SK-N-MC (cell line): ENCODE data around the gene FLNB.

Experiments used
- DNase-seq: peaks from one replicate; pipeline ENCODE4 v3.0.0-alpha.2; 2011; ENCODE audit warnings: low read depth, low spot score
- H3K27ac ChIP-seq: fragments of 200-600 bp; sonication (generic); 2 replicates; pipeline ENCODE4 v1.5.1; 2016; ENCODE audit warnings: mixed run types
- H3K36me3 ChIP-seq: fragments of 200-600 bp; sonication (generic); 2 replicates; pipeline ENCODE4 v1.6.1; 2017; ENCODE audit warnings: antibody characterized with exemption, low read length, mixed read lengths; ENCODE audit not compliant: insufficient read depth
- H3K4me3 ChIP-seq: fragments of 200-600 bp; sonication (generic); 2 replicates; pipeline ENCODE4 v1.5.1; 2016
- H3K9ac ChIP-seq: fragments of 200-600 bp; sonication (generic); 2 replicates; pipeline ENCODE4 v1.8.0; 2017; ENCODE audit warnings: mixed run types, mixed read lengths; ENCODE audit not compliant: insufficient read length
- H3K9me3 ChIP-seq: fragments of 200-600 bp; sonication (generic); 2 replicates; pipeline ENCODE4 v1.6.1; 2017; ENCODE audit warnings: low read depth, mild to moderate bottlenecking, antibody characterized with exemption, low read length, moderate library complexity, mixed read lengths
- EZH2 ChIP-seq: fragments of 200-600 bp; sonication (generic); IDR thresholded peaks from one replicate; pipeline ENCODE4 v1.6.1; 2017; ENCODE audit warnings: antibody characterized with exemption
- FOXP2 ChIP-seq: optimal IDR thresholded peaks from 2 replicates; pipeline ENCODE3; 2011; ENCODE audit warnings: mild to moderate bottlenecking, moderate library complexity; ENCODE audit not compliant: insufficient read depth; ENCODE audit errors: extremely low read length, control extremely low read depth
- POLR2AphosphoS5 ChIP-seq: IDR thresholded peaks from 2 replicates; pipeline ENCODE4 v1.6.1; 2012; ENCODE audit warnings: mild to moderate bottlenecking, low read depth, low read length, borderline replicate concordance

The FLNB gene

DNA sequence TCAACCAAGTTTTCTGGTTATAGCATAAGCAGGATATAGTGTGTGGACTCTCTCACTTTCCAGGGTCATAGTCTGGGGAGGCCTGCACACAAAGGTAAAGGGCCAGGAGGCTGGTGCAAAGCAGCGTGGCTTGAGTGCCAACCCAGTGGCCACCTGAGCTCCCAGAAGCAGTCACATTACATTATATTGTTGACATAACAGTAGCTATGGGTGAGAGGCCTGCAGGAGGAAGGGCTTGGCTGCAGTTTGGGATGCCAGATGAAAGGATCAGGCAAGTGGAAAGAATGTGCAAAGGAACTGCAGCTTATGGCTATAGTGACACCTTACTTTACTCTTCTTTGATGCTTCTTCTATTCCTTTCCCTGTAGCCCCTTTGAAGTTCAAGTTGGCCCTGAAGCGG is 96.5 kb downstream of the FLNB start:
- Histone ChIP-seq H3K9me3 (no peaks in the 10 kb centered on the region), H3K9ac (no peak overlapping the region), H3K4me3 (no peak overlapping the region), H3K27ac (no peak overlapping the region), H3K36me3 (peaks cover 11% of the 10 kb centered on the region; the same call in 1 of the 2 replicates)
- TF ChIP-seq POLR2AphosphoS5: no peak
- no peak for TF ChIP-seq FOXP2
- no peak for TF ChIP-seq EZH2
- DNase-seq: no peak

DNA sequence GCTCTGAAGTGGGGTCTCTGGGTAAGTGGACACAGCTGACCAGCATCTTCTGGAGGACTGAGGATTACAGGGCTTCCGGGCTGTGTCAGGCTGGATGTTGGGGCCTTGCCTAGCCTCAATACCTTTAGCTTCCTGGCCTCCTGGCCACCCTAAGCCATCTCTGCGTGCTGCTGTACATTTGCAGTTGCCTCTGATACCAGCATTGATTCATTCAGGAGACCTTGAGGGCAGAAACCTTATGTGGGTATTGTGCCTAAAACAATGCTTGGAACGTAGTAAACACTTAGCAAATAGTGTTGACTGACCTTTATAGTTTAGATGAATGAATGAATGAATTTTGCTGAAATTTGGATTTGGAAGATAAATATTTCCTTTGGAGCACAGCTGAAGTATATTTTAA is 97.0 kb downstream of the FLNB start:
- DNase-seq: no peak
- Histone ChIP-seq H3K9ac (no peak overlapping the region), H3K27ac (no peak overlapping the region), H3K4me3 (no peak overlapping the region), H3K9me3 (no peaks in the 10 kb centered on the region), H3K36me3 (peaks cover 11% of the 10 kb centered on the region; the same call in 1 of the 2 replicates)
- TF ChIP-seq EZH2 (no peak), FOXP2 (no peak), POLR2AphosphoS5 (no peak)

DNA sequence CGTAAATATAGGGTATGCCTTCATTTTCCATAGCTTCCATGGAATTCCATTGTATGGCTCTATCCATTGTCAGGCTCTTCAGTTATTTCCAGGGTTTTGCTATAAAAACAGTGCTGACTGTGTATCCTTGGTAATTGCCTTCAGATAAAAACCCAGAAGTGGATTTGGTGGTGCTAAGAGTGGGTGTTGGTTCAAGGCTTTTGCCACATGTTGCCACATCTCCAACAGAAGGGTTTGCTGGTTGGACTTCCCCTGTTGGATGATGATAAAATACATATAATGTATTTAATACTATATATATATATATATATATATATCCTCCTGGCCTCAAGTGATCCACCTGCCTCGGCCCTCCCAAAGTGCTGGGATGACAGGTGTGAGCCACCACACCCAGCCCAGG is 97.8 kb downstream of the FLNB start:
- no peak for DNase-seq
- Histone ChIP-seq H3K9me3 (no peaks in the 10 kb centered on the region), H3K9ac (no peak overlapping the region), H3K4me3 (no peak overlapping the region), H3K27ac (no peak overlapping the region), H3K36me3 (peaks cover 11% of the 10 kb centered on the region; the same call in 1 of the 2 replicates)
- TF ChIP-seq POLR2AphosphoS5 (no peak), FOXP2 (no peak), EZH2 (no peak)

DNA sequence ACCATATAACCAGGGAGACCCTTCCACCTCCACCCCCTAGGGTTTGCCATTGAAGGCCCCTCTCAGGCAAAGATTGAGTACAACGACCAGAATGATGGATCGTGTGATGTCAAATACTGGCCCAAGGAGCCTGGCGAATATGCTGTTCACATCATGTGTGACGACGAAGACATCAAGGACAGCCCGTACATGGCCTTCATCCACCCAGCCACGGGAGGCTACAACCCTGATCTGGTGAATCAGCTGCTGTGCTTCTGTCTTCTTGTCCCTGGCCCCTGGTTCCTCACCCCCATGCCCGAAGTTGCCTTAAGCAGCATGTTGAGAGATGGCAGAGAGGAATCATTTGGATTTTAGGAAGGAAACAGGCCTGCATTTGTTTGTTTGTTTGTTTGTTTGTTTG is 98.4 kb downstream of the FLNB start:
- no peak for DNase-seq
- H3K4me3 ChIP-seq: no peak overlapping the region
- H3K9ac ChIP-seq: no peak overlapping the region
- no peaks in the 10 kb centered on the region for H3K9me3 ChIP-seq
- peaks cover 8% of the 10 kb centered on the region; the same call in 1 of the 2 replicates for H3K36me3 ChIP-seq
- H3K27ac ChIP-seq: no peak overlapping the region
- no peak for TF ChIP-seq POLR2AphosphoS5
- no peak for TF ChIP-seq FOXP2
- TF ChIP-seq EZH2: no peak

DNA sequence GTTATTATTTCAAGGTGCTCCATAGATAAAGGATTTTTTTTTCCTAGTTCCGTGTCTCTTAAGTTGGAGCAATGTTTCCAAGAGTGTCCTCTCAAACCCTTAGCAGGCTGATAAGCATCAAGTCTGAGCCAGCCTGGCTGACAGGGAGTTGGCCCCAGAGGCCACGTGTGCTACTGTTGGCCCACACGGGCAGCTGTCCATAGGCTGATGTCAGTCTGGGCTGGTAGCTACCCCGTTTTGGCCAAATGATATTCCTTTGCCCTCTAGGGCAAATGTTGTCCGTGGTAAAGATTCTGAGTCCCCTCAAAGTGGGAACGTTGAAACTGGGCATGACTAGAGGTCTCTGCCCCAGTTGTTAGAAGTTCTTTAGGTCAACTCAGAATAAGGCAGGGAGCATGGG is 99.4 kb downstream of the FLNB start:
- H3K36me3 ChIP-seq: peaks cover 8% of the 10 kb centered on the region; the same call in 1 of the 2 replicates
- H3K4me3 ChIP-seq: no peak overlapping the region
- no peak overlapping the region for H3K9ac ChIP-seq
- H3K27ac ChIP-seq: no peak overlapping the region
- H3K9me3 ChIP-seq: no peaks in the 10 kb centered on the region
- DNase-seq: no peak
- TF ChIP-seq EZH2: no peak
- no peak for TF ChIP-seq FOXP2
- no peak for TF ChIP-seq POLR2AphosphoS5

DNA sequence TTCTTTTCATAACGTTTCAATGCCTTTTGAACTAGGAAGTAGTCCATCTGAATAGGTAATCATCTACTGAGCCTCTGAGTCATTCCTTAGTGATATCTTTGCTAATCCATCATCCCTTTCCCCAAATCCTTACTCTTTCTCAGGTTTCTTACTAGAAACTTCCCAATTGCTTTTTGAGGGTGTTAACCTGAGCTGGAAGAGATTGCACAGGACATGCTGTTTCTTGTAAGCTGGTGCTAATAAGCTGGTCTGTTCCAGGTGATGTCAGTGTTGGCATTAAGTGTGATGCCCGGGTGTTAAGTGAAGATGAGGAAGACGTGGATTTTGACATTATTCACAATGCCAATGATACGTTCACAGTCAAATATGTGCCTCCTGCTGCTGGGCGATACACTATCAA is 101.5 kb downstream of the FLNB start:
- Histone ChIP-seq H3K9ac (no peak overlapping the region), H3K4me3 (no peak overlapping the region), H3K36me3 (peaks cover 8% of the 10 kb centered on the region; the same call in 1 of the 2 replicates), H3K9me3 (no peaks in the 10 kb centered on the region), H3K27ac (no peak overlapping the region)
- no peak for DNase-seq
- no peak for TF ChIP-seq POLR2AphosphoS5
- TF ChIP-seq FOXP2: no peak

DNA sequence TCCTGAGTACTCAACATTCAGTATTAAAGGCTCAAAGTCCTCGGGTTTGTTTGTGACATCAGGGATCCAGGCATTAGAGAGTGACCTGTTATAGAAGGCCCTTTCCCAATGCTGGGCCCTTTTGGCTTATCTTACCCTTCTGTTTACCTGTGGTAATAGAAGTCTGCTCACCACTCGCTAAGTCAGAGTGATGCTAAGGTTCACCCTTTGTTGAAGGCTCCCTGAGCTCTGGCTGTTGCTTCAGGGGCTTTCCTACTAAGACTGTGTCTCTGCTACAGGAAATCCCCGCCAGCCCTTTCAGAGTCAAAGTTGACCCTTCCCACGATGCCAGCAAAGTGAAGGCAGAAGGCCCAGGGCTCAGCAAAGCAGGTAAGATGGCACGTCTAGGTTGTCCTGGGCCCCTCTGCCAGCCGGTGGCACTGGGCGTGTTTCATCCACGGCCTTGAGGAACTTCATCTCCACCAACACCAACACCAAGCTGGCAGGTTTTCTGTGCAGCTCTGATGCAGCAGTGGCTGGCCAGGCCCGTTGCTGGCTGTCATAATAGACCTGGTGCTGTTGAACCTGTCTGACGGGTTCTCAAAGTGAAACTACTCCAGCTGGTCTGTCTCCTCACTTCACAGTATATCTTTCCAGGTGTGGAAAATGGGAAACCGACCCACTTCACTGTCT is 103.4 kb downstream of the FLNB start:
- no peaks in the 10 kb centered on the region for H3K9me3 ChIP-seq
- H3K36me3 ChIP-seq: peaks cover 8% of the 10 kb centered on the region; the same call in 1 of the 2 replicates
- no peak overlapping the region for H3K4me3 ChIP-seq
- DNase-seq: no peak
- H3K9ac ChIP-seq: no peak overlapping the region
- no peak overlapping the region for H3K27ac ChIP-seq
- TF ChIP-seq POLR2AphosphoS5: no peak
- no peak for TF ChIP-seq EZH2
- TF ChIP-seq FOXP2: no peak

DNA sequence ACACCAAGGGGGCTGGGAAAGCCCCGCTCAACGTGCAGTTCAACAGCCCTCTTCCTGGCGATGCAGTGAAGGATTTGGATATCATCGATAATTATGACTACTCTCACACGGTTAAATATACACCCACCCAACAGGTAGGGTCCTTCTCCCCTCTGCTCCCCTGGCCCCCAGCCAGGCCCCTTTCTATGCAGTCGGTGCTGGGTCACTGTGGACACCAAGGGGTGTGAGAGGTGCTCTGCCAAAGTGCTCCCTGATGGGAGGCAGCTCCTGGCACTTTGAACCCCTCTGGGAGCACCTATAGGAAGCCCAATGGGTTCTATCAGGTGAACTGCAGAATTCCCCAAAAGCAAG is 103.9 kb downstream of the FLNB start:
- Histone ChIP-seq H3K36me3 (peaks cover 8% of the 10 kb centered on the region; the same call in 1 of the 2 replicates), H3K9ac (no peak overlapping the region), H3K9me3 (no peaks in the 10 kb centered on the region), H3K27ac (no peak overlapping the region), H3K4me3 (no peak overlapping the region)
- no peak for DNase-seq
- TF ChIP-seq POLR2AphosphoS5: no peak
- no peak for TF ChIP-seq EZH2
- TF ChIP-seq FOXP2: no peak

DNA sequence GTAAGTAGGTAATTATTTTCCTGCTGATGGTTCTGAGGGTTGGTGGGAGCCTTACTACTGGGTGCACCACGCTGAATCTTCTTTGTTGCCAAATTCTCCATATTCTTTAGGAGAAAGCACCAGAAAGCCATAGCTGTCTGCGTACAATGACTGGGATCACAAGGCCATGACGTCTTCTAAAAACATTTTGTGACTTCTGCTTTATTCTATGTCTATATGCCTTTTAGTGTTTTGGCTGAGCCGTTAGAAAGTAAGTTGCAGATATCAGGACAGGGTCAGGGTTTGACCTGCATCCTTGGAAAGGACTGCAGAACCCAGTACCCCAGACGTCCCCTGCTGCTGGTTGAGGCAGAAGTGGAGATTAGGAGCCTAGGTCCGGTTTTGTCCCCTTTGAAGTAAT is 107.0 kb downstream of the FLNB start:
- DNase-seq: no peak
- Histone ChIP-seq H3K27ac (no peak overlapping the region), H3K36me3 (peaks cover 3% of the 10 kb centered on the region; the same call in 1 of the 2 replicates), H3K9me3 (no peaks in the 10 kb centered on the region), H3K4me3 (no peak overlapping the region), H3K9ac (no peak overlapping the region)
- no peak for TF ChIP-seq FOXP2
- TF ChIP-seq POLR2AphosphoS5: no peak
- no peak for TF ChIP-seq EZH2
